ENCODE data around the gene RAPGEFL1. TPM values are rescaled to one million over a fixed set of nuclear protein-coding genes. Genes with fewer than 3 reads are reported as not detected.

The RAPGEFL1 gene
- total RNA-seq, 2 experiments from 2014 or later = 4.0 to 5.1 TPM

Small RNAs within 50 kb of the gene (microRNA-seq; reads per million reads assigned to microRNA genes)
- gene MIR6866 (ENCODE audit: borderline microRNAs expressed, borderline replicate concordance) (not detected), gene MIR6867 (ENCODE audit: borderline microRNAs expressed, borderline replicate concordance) (not detected)

Other genes starting within 250 kb of the RAPGEFL1 start
- 100 to 1,000 TPM; 152 TPM for gene ORMDL3, start 249.9 kb upstream of the RAPGEFL1 start, total RNA-seq
- gene LRRC3C, start 249.7 kb upstream of the RAPGEFL1 start, total RNA-seq = not detected
- gene GSDMA, start 214.5 kb upstream of the RAPGEFL1 start, total RNA-seq = 1 to 10 TPM in 1 of 2 experiments, under 1 TPM in 1; 0.89 to 1.5 TPM
- gene PSMD3, start 196.7 kb upstream of the RAPGEFL1 start, total RNA-seq = 10 to 100 TPM; 88.4 to 94.9 TPM
- gene CSF3, start 162.0 kb upstream of the RAPGEFL1 start, total RNA-seq = not detected
- gene MED24, start 123.1 kb upstream of the RAPGEFL1 start, total RNA-seq = 100 to 1,000 TPM in 1 of 2 experiments, 10 to 100 TPM in 1; 92.1 to 102 TPM
- 1 to 10 TPM; 8.6 to 9.1 TPM for gene THRA, start 114.5 kb upstream of the RAPGEFL1 start, total RNA-seq
- gene NR1D1, start 76.9 kb upstream of the RAPGEFL1 start, total RNA-seq = 1 to 10 TPM; 5.5 to 5.8 TPM
- gene MSL1, start 55.5 kb upstream of the RAPGEFL1 start, total RNA-seq = 10 to 100 TPM; 95.4 to 97.1 TPM
- 10 to 100 TPM; 84.8 to 89.2 TPM for gene CASC3, start 36.9 kb upstream of the RAPGEFL1 start, total RNA-seq
- gene WIPF2, start 41.8 kb downstream of the RAPGEFL1 start, total RNA-seq = 10 to 100 TPM; 23.7 to 26.7 TPM
- 10 to 100 TPM; 81.1 to 98.8 TPM for gene CDC6, start 110.4 kb downstream of the RAPGEFL1 start, total RNA-seq
- gene RARA, start 131.7 kb downstream of the RAPGEFL1 start, total RNA-seq = 10 to 100 TPM; 66.6 to 66.7 TPM
- gene GJD3, start 187.3 kb downstream of the RAPGEFL1 start, total RNA-seq = under 1 TPM in 1 of 2 experiments, not detected in 1; 0.22 TPM
- 100 to 1,000 TPM; 504 to 522 TPM for gene TOP2A, start 240.4 kb downstream of the RAPGEFL1 start, total RNA-seq